GM18868 (cell line): ENCODE results near the gene COG8.

Source experiments
- ATAC-seq: cut with Tn5 transposase; IDR thresholded peaks from one replicate; pipeline ENCODE4 v1.9.1; 2021; ENCODE audit warnings: mild to moderate bottlenecking, moderate library complexity; ENCODE audit not compliant: unreplicated experiment

The COG8 gene

GRCh38 chr16:69348222-69348621 is 8.9 kb upstream of the COG8 start:
- ATAC-seq: no peak

- ATAC-seq: no peak
Measured at GRCh38 chr16:69346683-69347082, 7.3 kb upstream of the COG8 start.

GRCh38 chr16:69345923-69346322 is 6.6 kb upstream of the COG8 start:
- no peak for ATAC-seq

- ATAC-seq: no peak
Measured at GRCh38 chr16:69344171-69344570, 4.8 kb upstream of the COG8 start.

GRCh38 chr16:69340095-69340644 is 806 bp upstream of the COG8 start:
- ATAC-seq: no peak

- no peak for ATAC-seq
Measured at GRCh38 chr16:69338557-69339288, 641 bp downstream of the COG8 start.

- ATAC-seq: no peak
Measured at GRCh38 chr16:69334696-69335095, 4.7 kb downstream of the COG8 start.

GRCh38 chr16:69330286-69331109 is 8.9 kb downstream of the COG8 start, which contains the start of gene PDF:
PDF (minus strand) TSS chr16:69330588; CDS start chr16:69330570, 18 bp downstream.
- ATAC-seq: peak; percentile 95

GRCh38 chr16:69329369-69330285 is 9.7 kb downstream of the COG8 start:
- ATAC-seq: peak; percentile 31

GRCh38 chr16:69328854-69329316 is 10.5 kb downstream of the COG8 start:
- ATAC-seq: no peak

GRCh38 chr16:69327585-69328310 is 11.6 kb downstream of the COG8 start:
- no peak for ATAC-seq

GRCh38 chr16:69326172-69326873 is 13.0 kb downstream of the COG8 start:
- no peak for ATAC-seq

- no peak for ATAC-seq
Measured at GRCh38 chr16:69325784-69326171, 13.6 kb downstream of the COG8 start.

- no peak for ATAC-seq
Measured at GRCh38 chr16:69324585-69325253, 14.6 kb downstream of the COG8 start.

GRCh38 chr16:69324013-69324531 is 15.3 kb downstream of the COG8 start:
- ATAC-seq: no peak

GRCh38 chr16:69323415-69323814 is 15.9 kb downstream of the COG8 start:
- no peak for ATAC-seq

GRCh38 chr16:69322343-69322742 is 17.0 kb downstream of the COG8 start:
- no peak for ATAC-seq

GRCh38 chr16:69321080-69321479 is 18.3 kb downstream of the COG8 start:
- no peak for ATAC-seq

GRCh38 chr16:69320740-69321073 is 18.7 kb downstream of the COG8 start:
- no peak for ATAC-seq
